ENCODE data around the gene ACVR1C. TPM values are rescaled to one million over a fixed set of nuclear protein-coding genes. Genes with fewer than 3 reads are reported as not detected.
A peak's percentile ranks its signal among the peaks of the same experiment; 100 is the strongest.

The ACVR1C gene
- total and polyA plus RNA-seq, 4 experiments from 2014 or later, result 1.6 to 6.9 (median 4.3) TPM

DNA sequence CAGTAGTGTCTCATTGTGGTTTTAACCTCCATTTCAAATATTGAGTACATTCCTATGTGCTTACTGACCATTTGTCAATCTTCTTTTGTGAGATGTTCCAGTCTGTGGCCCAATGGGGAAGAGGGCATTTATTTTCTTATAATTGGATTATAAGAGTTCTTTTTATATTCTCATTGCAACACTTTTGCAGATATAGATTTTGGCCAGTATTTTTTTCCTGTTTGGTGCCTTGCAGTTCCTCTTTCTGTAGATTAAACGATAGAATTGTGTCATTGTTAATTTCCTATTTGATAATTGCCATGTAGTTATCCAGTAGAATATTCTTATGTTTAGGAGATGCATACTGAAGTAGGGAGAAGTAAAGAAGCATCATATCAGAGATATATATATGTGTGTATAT lies 128.3 kb downstream of the ACVR1C start:
- no peak overlapping the region for H3K27ac Mint-ChIP-seq
- no peak overlapping the region for H3K4me3 Mint-ChIP-seq
- Histone ChIP-seq H3K27me3 (ENCODE audit: insufficient read depth, low read length) (no peaks in the 10 kb centered on the region), H3K27ac (ENCODE audit: low read depth, low read length) (no peak overlapping the region), H3K4me3 (ENCODE audit: low read length in 2 of 2) (no peak overlapping the region), H3K36me3 (ENCODE audit: insufficient read depth, low read length) (no peaks in the 10 kb centered on the region), H3K9me3 (ENCODE audit: control insufficient read depth in 1 of 2, low read length in 2 of 2) (no peaks in the 10 kb centered on the region), H3K4me1 (ENCODE audit: insufficient read depth, low read length) (no peaks in the 10 kb centered on the region)
- ChIA-PET POLR2A (ENCODE audit: partially characterized antibody) (no interaction called here), CTCF (ENCODE audit: partially characterized antibody) (no interaction called here)
- intact Hi-C loops (cut with micrococcal nuclease), result no loop called here
- H3K9me3 Mint-ChIP-seq, result peaks cover 0 to 7% (median 3%) of the 10 kb centered on the region in 8 donors
- H3K4me1 Mint-ChIP-seq, result peaks cover 0 to 10% (median 4%) of the 10 kb centered on the region in 4 donors
- DNase-seq, result no peak
- H3K36me3 Mint-ChIP-seq, result peaks cover 2 to 4% of the 10 kb centered on the region in 2 donors
- peaks cover 3 to 5% of the 10 kb centered on the region in 2 donors for H3K27me3 Mint-ChIP-seq

- Mint-ChIP-seq H3K4me3 (no peak overlapping the region), H3K27me3 (peaks cover 0 to 3% of the 10 kb centered on the region in 2 donors), H3K9me3 (no peaks in the 10 kb centered on the region), H3K4me1 (peaks cover 4 to 11% (median 6%) of the 10 kb centered on the region in 4 donors), H3K27ac (no peak overlapping the region), H3K36me3 (no peaks in the 10 kb centered on the region)
- no peak for DNase-seq
- Histone ChIP-seq H3K27ac (ENCODE audit: low read depth, low read length) (no peak overlapping the region), H3K4me1 (ENCODE audit: insufficient read depth, low read length) (no peaks in the 10 kb centered on the region), H3K36me3 (ENCODE audit: insufficient read depth, low read length) (no peaks in the 10 kb centered on the region), H3K4me3 (ENCODE audit: low read length in 2 of 2) (no peak overlapping the region), H3K27me3 (ENCODE audit: insufficient read depth, low read length) (no peaks in the 10 kb centered on the region), H3K9me3 (ENCODE audit: control insufficient read depth in 1 of 2, low read length in 2 of 2) (no peaks in the 10 kb centered on the region)
- ChIA-PET POLR2A (ENCODE audit: partially characterized antibody) (no interaction called here), CTCF (ENCODE audit: partially characterized antibody) (interaction anchor here (0.6 to 2.4 kb wide), 6 partner anchors 171 to 515 kb away, joined by 3 to 13 read pairs (median 5); no protein-coding TSS in a partner anchor)
- intact Hi-C loops (cut with micrococcal nuclease), result loop anchor here (5.0 to 10.0 kb wide), 4 partner anchors 254 to 956 kb away; partner anchors contain the start of genes ACVR1, CCDC148 and PKP4
Measured at GRCh38 chr2:157498483-157498882, 130.2 kb downstream of the ACVR1C start.

DNA sequence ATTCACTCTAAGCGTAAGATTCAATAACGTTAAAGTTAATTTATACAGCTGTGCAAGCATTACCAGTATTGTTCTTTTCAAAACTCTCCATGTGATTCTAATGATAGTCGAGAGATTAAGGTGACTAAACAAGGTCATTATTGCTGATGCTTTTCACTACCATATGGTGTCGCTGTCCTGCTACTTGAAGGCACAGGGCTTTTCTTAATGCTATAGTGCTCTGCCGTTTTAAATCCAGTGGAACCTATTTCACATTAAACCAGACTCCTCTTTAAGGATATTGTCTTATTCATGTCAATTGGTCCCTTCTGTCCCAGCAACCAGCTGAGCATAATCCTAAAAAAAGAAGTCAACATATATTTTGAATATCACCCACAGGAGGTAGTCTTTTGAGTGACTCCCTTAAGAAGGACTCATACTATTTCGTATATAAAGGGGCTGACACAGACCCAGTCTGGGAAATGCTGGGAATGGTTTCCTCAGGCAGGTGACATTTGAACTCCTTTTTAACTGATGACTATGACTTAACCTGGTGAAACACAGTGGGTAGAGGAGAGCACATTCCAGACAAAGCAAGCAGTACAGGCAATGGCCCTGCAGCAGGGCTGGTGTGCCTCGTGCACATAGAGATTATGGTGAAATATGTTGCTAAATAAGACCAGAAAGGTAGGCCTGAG lies 130.9 kb downstream of the ACVR1C start:
- H3K36me3 Mint-ChIP-seq, result no peaks in the 10 kb centered on the region
- no peaks in the 10 kb centered on the region for H3K9me3 Mint-ChIP-seq
- peak; percentile 35 to 52 (median 40) for DNase-seq
- no peak overlapping the region for H3K27ac Mint-ChIP-seq
- ChIA-PET CTCF (ENCODE audit: partially characterized antibody) (interaction anchor here (0.5 to 2.4 kb wide), 25 partner anchors 9 to 1257 kb away, joined by 3 to 13 read pairs (median 3); no protein-coding TSS in a partner anchor), POLR2A (ENCODE audit: partially characterized antibody) (no interaction called here)
- Histone ChIP-seq H3K36me3 (ENCODE audit: insufficient read depth, low read length) (no peaks in the 10 kb centered on the region), H3K9me3 (ENCODE audit: control insufficient read depth in 1 of 2, low read length in 2 of 2) (no peaks in the 10 kb centered on the region), H3K4me3 (ENCODE audit: low read length in 2 of 2) (no peak overlapping the region), H3K27ac (ENCODE audit: low read depth, low read length) (no peak overlapping the region), H3K4me1 (ENCODE audit: insufficient read depth, low read length) (peaks cover under 1% of the 10 kb centered on the region), H3K27me3 (ENCODE audit: insufficient read depth, low read length) (no peaks in the 10 kb centered on the region)
- peaks cover 6 to 13% (median 11%) of the 10 kb centered on the region in 4 donors for H3K4me1 Mint-ChIP-seq
- intact Hi-C loops (cut with micrococcal nuclease), result loop anchor here (1.0 to 10.0 kb wide), 6 partner anchors 195 to 957 kb away; partner anchors contain the start of genes ACVR1, CCDC148 and PKP4
- peaks cover 0 to 3% of the 10 kb centered on the region in 2 donors for H3K27me3 Mint-ChIP-seq
- H3K4me3 Mint-ChIP-seq, result no peak overlapping the region

DNA sequence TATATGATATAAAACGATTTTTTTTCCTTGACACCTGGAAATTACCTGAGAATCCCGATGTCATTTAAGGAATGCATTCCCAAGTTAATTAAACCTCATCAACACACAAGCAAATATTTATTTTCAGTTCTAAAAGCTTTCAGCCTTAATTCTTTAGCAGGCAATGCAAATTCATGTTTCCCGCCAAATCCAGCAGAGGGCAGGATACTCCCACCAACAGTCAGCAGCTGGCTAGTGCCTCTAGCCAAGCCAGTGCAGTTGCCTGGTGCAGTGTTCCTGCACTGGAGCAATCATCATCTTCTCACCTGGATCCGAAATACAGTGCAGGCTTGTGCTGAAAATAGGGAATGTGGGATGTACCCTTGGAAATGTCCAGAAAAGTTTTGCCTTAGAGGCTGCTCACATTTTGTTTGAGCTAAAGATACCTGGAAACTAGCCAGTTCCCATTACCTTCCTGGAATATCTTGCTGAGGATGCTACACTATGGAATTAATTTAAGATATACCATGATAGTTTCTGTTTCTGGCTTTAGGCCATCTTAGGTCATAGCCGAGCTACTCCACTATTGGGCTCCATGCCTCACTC lies 136.4 kb downstream of the ACVR1C start:
- Mint-ChIP-seq H3K4me1 (peaks cover 17 to 19% (median 18%) of the 10 kb centered on the region in 4 donors), H3K4me3 (no peak overlapping the region), H3K27ac (peak overlapping the region in 1 of 7 donors; percentile 65), H3K27me3 (no peaks in the 10 kb centered on the region), H3K36me3 (no peaks in the 10 kb centered on the region), H3K9me3 (no peaks in the 10 kb centered on the region)
- no peak overlapping the region for H3K27ac ChIP-seq (ENCODE audit: low read depth, low read length)
- ChIA-PET POLR2A (ENCODE audit: partially characterized antibody) (interaction anchor here (0.7 to 1.9 kb wide), 12 partner anchors 19 to 191 kb away, joined by 3 to 10 read pairs (median 4); no protein-coding TSS in a partner anchor), CTCF (ENCODE audit: partially characterized antibody) (interaction anchor here (0.7 to 11.3 kb wide), 48 partner anchors 8 to 541 kb away, joined by 3 to 135 read pairs (median 4); partner anchors contain the start of genes CYTIP and ERMN)
- intact Hi-C loops (cut with micrococcal nuclease), result loop anchor here (1.0 to 10.0 kb wide), 12 partner anchors 23 to 1263 kb away; partner anchors contain the start of genes ACVR1, ACVR1C, CCDC148 and PKP4
- no peaks in the 10 kb centered on the region for H3K36me3 ChIP-seq (ENCODE audit: insufficient read depth, low read length)
- peaks cover 8% of the 10 kb centered on the region for H3K4me1 ChIP-seq (ENCODE audit: insufficient read depth, low read length)
- no peaks in the 10 kb centered on the region for H3K27me3 ChIP-seq (ENCODE audit: insufficient read depth, low read length)
- no peak overlapping the region for H3K4me3 ChIP-seq (ENCODE audit: low read length in 2 of 2)
- DNase-seq, result peak; percentile 65 to 70 (median 69)
- no peaks in the 10 kb centered on the region for H3K9me3 ChIP-seq (ENCODE audit: control insufficient read depth in 1 of 2, low read length in 2 of 2)

GRCh38 chr2:157489983-157490382 lies 138.7 kb downstream of the ACVR1C start:
- H3K36me3 Mint-ChIP-seq, result no peaks in the 10 kb centered on the region
- no peaks in the 10 kb centered on the region for H3K36me3 ChIP-seq (ENCODE audit: insufficient read depth, low read length)
- H3K4me3 ChIP-seq (ENCODE audit: low read length in 2 of 2), result no peak overlapping the region
- no peak overlapping the region for H3K27ac Mint-ChIP-seq
- no peaks in the 10 kb centered on the region for H3K27me3 Mint-ChIP-seq
- intact Hi-C loops (cut with micrococcal nuclease), result loop anchor here (5.0 to 10.0 kb wide), 5 partner anchors 137 to 965 kb away; partner anchors contain the start of genes ACVR1, ACVR1C, CCDC148 and PKP4
- H3K4me1 Mint-ChIP-seq, result peaks cover 18 to 25% (median 21%) of the 10 kb centered on the region in 4 donors
- POLR2A ChIA-PET (ENCODE audit: partially characterized antibody), result interaction anchor here (1.1 kb wide), 2 partner anchors 49 to 154 kb away, joined by 3 read pairs; no protein-coding TSS in a partner anchor
- no peaks in the 10 kb centered on the region for H3K9me3 ChIP-seq (ENCODE audit: control insufficient read depth in 1 of 2, low read length in 2 of 2)
- no peaks in the 10 kb centered on the region for H3K9me3 Mint-ChIP-seq
- no peak overlapping the region for H3K27ac ChIP-seq (ENCODE audit: low read depth, low read length)
- peaks cover 8% of the 10 kb centered on the region for H3K4me1 ChIP-seq (ENCODE audit: insufficient read depth, low read length)
- CTCF ChIA-PET (ENCODE audit: partially characterized antibody), result interaction anchor here (1.0 to 11.3 kb wide), 8 partner anchors 9 to 519 kb away, joined by 3 to 135 read pairs (median 6); partner anchors contain the start of gene ERMN
- DNase-seq, result no peak
- no peaks in the 10 kb centered on the region for H3K27me3 ChIP-seq (ENCODE audit: insufficient read depth, low read length)
- H3K4me3 Mint-ChIP-seq, result no peak overlapping the region

- ChIA-PET CTCF (ENCODE audit: partially characterized antibody) (interaction anchor here (0.8 to 11.3 kb wide), 9 partner anchors 19 to 520 kb away, joined by 3 to 135 read pairs (median 4); partner anchors contain the start of gene ERMN), POLR2A (ENCODE audit: partially characterized antibody) (interaction anchor here (0.7 to 1.0 kb wide), 2 partner anchors 14 to 50 kb away, joined by 3 read pairs; no protein-coding TSS in a partner anchor)
- no peaks in the 10 kb centered on the region for H3K36me3 ChIP-seq (ENCODE audit: insufficient read depth, low read length)
- no peaks in the 10 kb centered on the region for H3K9me3 Mint-ChIP-seq
- intact Hi-C loops (cut with micrococcal nuclease), result no loop called here
- H3K4me3 Mint-ChIP-seq, result peak overlapping the region in 1 of 8 donors; percentile 0
- H3K4me1 ChIP-seq (ENCODE audit: insufficient read depth, low read length), result peaks cover 8% of the 10 kb centered on the region
- DNase-seq, result no peak
- H3K27me3 ChIP-seq (ENCODE audit: insufficient read depth, low read length), result no peaks in the 10 kb centered on the region
- no peak overlapping the region for H3K4me3 ChIP-seq (ENCODE audit: low read length in 2 of 2)
- peaks cover 18 to 23% (median 21%) of the 10 kb centered on the region in 4 donors for H3K4me1 Mint-ChIP-seq
- no peaks in the 10 kb centered on the region for H3K27me3 Mint-ChIP-seq
- no peak overlapping the region for H3K27ac Mint-ChIP-seq
- H3K9me3 ChIP-seq (ENCODE audit: control insufficient read depth in 1 of 2, low read length in 2 of 2), result no peaks in the 10 kb centered on the region
- no peaks in the 10 kb centered on the region for H3K36me3 Mint-ChIP-seq
- H3K27ac ChIP-seq (ENCODE audit: low read depth, low read length), result no peak overlapping the region
Measured at GRCh38 chr2:157488877-157489276, 139.8 kb downstream of the ACVR1C start.
